ENCODE results near the gene SH2D1A. TPM values are rescaled to one million over a fixed set of nuclear protein-coding genes. Genes with fewer than 3 reads are reported as not detected.
"Not testable (repeated sequence)": the region's sequence is repeated elsewhere in the genome, so short reads cannot be mapped to it uniquely, and the experiment has no call there.

SH2D1A gene
- total RNA-seq, 1 donor: not detected

DNA sequence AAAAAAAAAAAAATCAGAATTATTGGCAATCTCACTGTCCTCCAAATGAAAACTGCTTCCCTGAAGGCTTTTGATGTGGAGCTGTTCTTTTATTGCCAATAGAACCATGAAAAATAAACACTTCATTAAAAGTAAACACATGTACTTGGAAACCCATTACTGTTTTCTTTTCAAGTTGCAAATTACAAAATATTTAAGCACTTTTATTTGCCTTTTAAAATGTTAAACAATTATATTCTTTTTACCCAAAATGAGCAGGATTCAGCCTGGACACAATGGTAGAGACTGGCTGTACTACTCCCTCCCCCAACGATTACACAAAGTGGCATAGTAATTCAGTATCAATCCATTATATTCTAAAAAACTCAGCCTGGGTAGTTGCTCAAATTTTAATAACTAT, 60.9 kb downstream of the SH2D1A start:
- Histone ChIP-seq H3K4me1 (ENCODE audit: insufficient read depth, low read length) (no peaks in the 10 kb centered on the region), H4K20me1 (ENCODE audit: insufficient read depth, low read length) (no peaks in the 10 kb centered on the region), H3K27me3 (ENCODE audit: insufficient read depth, low read length) (no peaks in the 10 kb centered on the region), H3K9me3 (ENCODE audit: low read depth, low read length) (no peaks in the 10 kb centered on the region), H3K4me2 (ENCODE audit: insufficient read depth, low read length) (no peak overlapping the region), H3K79me2 (ENCODE audit: insufficient read depth, low read length) (no peaks in the 10 kb centered on the region), H3K36me3 (ENCODE audit: insufficient read depth, low read length) (no peaks in the 10 kb centered on the region), H2AFZ (ENCODE audit: low read length) (no peak overlapping the region), H3K27ac (ENCODE audit: low read depth, low read length) (no peak overlapping the region), H3K4me3 (ENCODE audit: insufficient read depth, low read length) (no peak overlapping the region)
- no peak for TF ChIP-seq CTCF (IDR thresholded peaks at IDR 0.05; ENCODE audit: extremely low read depth, low read depth, low read length)
- DNase-seq (ENCODE audit: insufficient read length, low spot score, missing footprints): no peak

DNA sequence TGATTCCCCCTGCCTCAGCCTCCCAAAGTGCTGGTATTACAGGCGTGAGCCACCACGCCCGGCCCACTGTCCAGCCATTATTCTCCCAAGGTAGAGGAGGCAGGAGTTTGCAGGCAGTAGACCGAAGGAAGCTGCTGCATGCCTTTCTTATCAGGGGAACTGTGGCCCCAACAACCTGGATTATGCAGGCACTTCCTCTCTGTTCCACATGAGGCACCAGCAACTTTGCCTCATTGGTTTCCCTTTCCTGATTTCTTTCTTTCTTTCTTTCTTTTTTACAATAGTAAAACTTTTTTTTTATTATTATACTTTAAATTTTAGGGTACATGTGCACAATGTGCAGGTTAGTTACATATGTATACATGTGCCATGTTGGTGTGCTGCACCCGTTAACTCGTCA, 62.0 kb downstream of the SH2D1A start:
- H3K9me3 ChIP-seq (ENCODE audit: low read depth, low read length); H3K4me2 ChIP-seq (ENCODE audit: insufficient read depth, low read length); H4K20me1 ChIP-seq (ENCODE audit: insufficient read depth, low read length); H3K27me3 ChIP-seq (ENCODE audit: insufficient read depth, low read length); H3K36me3 ChIP-seq (ENCODE audit: insufficient read depth, low read length); H2AFZ ChIP-seq (ENCODE audit: low read length); H3K27ac ChIP-seq (ENCODE audit: low read depth, low read length); H3K4me1 ChIP-seq (ENCODE audit: insufficient read depth, low read length); DNase-seq (ENCODE audit: insufficient read length, low spot score, missing footprints); H3K4me3 ChIP-seq (ENCODE audit: insufficient read depth, low read length); H3K79me2 ChIP-seq (ENCODE audit: insufficient read depth, low read length): not testable (repeated sequence)

GRCh38 chrX:124413244-124413643, 66.9 kb downstream of the SH2D1A start:
- no peak overlapping the region for H3K4me2 ChIP-seq (ENCODE audit: insufficient read depth, low read length)

GRCh38 chrX:124414281-124414680, 67.9 kb downstream of the SH2D1A start:
- Histone ChIP-seq H2AFZ (ENCODE audit: low read length) (no peak overlapping the region), H3K36me3 (ENCODE audit: insufficient read depth, low read length) (no peaks in the 10 kb centered on the region), H3K4me2 (ENCODE audit: insufficient read depth, low read length) (no peak overlapping the region), H3K4me3 (ENCODE audit: insufficient read depth, low read length) (no peak overlapping the region), H3K4me1 (ENCODE audit: insufficient read depth, low read length) (no peaks in the 10 kb centered on the region), H4K20me1 (ENCODE audit: insufficient read depth, low read length) (no peaks in the 10 kb centered on the region), H3K9me3 (ENCODE audit: low read depth, low read length) (no peaks in the 10 kb centered on the region), H3K79me2 (ENCODE audit: insufficient read depth, low read length) (no peaks in the 10 kb centered on the region), H3K27me3 (ENCODE audit: insufficient read depth, low read length) (no peaks in the 10 kb centered on the region), H3K27ac (ENCODE audit: low read depth, low read length) (no peak overlapping the region)
- no peak for DNase-seq (ENCODE audit: insufficient read length, low spot score, missing footprints)
- TF ChIP-seq CTCF (IDR thresholded peaks at IDR 0.05; ENCODE audit: extremely low read depth, low read depth, low read length): no peak

More at GRCh38 chrX:124413244-124413643, 66.9 kb downstream of the SH2D1A start:
- Histone ChIP-seq H3K9me3 (ENCODE audit: low read depth, low read length) (no peaks in the 10 kb centered on the region), H2AFZ (ENCODE audit: low read length) (no peak overlapping the region), H3K27me3 (ENCODE audit: insufficient read depth, low read length) (no peaks in the 10 kb centered on the region), H4K20me1 (ENCODE audit: insufficient read depth, low read length) (no peaks in the 10 kb centered on the region), H3K27ac (ENCODE audit: low read depth, low read length) (no peak overlapping the region), H3K79me2 (ENCODE audit: insufficient read depth, low read length) (no peaks in the 10 kb centered on the region), H3K36me3 (ENCODE audit: insufficient read depth, low read length) (no peaks in the 10 kb centered on the region), H3K4me1 (ENCODE audit: insufficient read depth, low read length) (no peaks in the 10 kb centered on the region), H3K4me3 (ENCODE audit: insufficient read depth, low read length) (no peak overlapping the region)
- no peak for DNase-seq (ENCODE audit: insufficient read length, low spot score, missing footprints)
- TF ChIP-seq CTCF (IDR thresholded peaks at IDR 0.05; ENCODE audit: extremely low read depth, low read depth, low read length): no peak
